NCI-H69 (cell line): Measurements from ENCODE around the gene ANO10.
"Not testable (repeated sequence)": the region's sequence is repeated elsewhere in the genome, so short reads cannot be mapped to it uniquely, and the experiment has no call there.

Source experiments
- DNase-seq: peaks from one replicate; lab custom pipeline; 2025; lab: John Stamatoyannopoulos, UW

ANO10 gene

GRCh38 chr3:43521941-43522340 is 99.9 kb downstream of the ANO10 start:
- DNase-seq: no peak

GRCh38 chr3:43518515-43518914 is 103.3 kb downstream of the ANO10 start:
- DNase-seq: not testable (repeated sequence)

GRCh38 chr3:43515970-43516635 is 105.7 kb downstream of the ANO10 start:
- DNase-seq: no peak

- no peak for DNase-seq
Measured at GRCh38 chr3:43515208-43515917, 106.4 kb downstream of the ANO10 start.

GRCh38 chr3:43512754-43513404 is 108.9 kb downstream of the ANO10 start:
- no peak for DNase-seq

- no peak for DNase-seq
Measured at GRCh38 chr3:43506644-43507043, 115.2 kb downstream of the ANO10 start.

GRCh38 chr3:43505351-43505750 is 116.5 kb downstream of the ANO10 start:
- DNase-seq: peak; percentile 7

GRCh38 chr3:43503067-43503728 is 118.6 kb downstream of the ANO10 start:
- DNase-seq: peak; percentile 13

GRCh38 chr3:43499256-43499655 is 122.6 kb downstream of the ANO10 start:
- no peak for DNase-seq

- no peak for DNase-seq
Measured at GRCh38 chr3:43497905-43498365, 123.9 kb downstream of the ANO10 start.

- no peak for DNase-seq
Measured at GRCh38 chr3:43497422-43497821, 124.4 kb downstream of the ANO10 start.

GRCh38 chr3:43496740-43497375 is 125.0 kb downstream of the ANO10 start:
- DNase-seq: no peak

GRCh38 chr3:43492932-43493331 is 128.9 kb downstream of the ANO10 start:
- DNase-seq: not testable (repeated sequence)

- DNase-seq: not testable (repeated sequence)
Measured at GRCh38 chr3:43491807-43492206, 130.0 kb downstream of the ANO10 start.

- no peak for DNase-seq
Measured at GRCh38 chr3:43490640-43491185, 131.1 kb downstream of the ANO10 start.

GRCh38 chr3:43489930-43490329 is 131.9 kb downstream of the ANO10 start:
- DNase-seq: no peak

- no peak for DNase-seq
Measured at GRCh38 chr3:43485931-43486330, 135.9 kb downstream of the ANO10 start.

GRCh38 chr3:43484926-43485488 is 136.8 kb downstream of the ANO10 start:
- no peak for DNase-seq

- DNase-seq: no peak
Measured at GRCh38 chr3:43481375-43481774, 140.4 kb downstream of the ANO10 start.

- DNase-seq: not testable (repeated sequence)
Measured at GRCh38 chr3:43478839-43479238, 143.0 kb downstream of the ANO10 start.

- no peak for DNase-seq
Measured at GRCh38 chr3:43478118-43478785, 143.6 kb downstream of the ANO10 start.
